HG02852 (cell line): Measurements from ENCODE around the gene MYLK4.
A peak's percentile ranks its signal among the peaks of the same experiment; 100 is the strongest.

Experiments used
- ATAC-seq: cut with Tn5 transposase; IDR thresholded peaks from one replicate; pipeline ENCODE4 v1.9.1; 2021; ENCODE audit warnings: mild to moderate bottlenecking, moderate library complexity; ENCODE audit not compliant: unreplicated experiment

Gene MYLK4

GRCh38 chr6:2636672-2637071, 114.0 kb downstream of the MYLK4 start:
- no peak for ATAC-seq

GRCh38 chr6:2635911-2636310, 114.8 kb downstream of the MYLK4 start:
- no peak for ATAC-seq

DNA sequence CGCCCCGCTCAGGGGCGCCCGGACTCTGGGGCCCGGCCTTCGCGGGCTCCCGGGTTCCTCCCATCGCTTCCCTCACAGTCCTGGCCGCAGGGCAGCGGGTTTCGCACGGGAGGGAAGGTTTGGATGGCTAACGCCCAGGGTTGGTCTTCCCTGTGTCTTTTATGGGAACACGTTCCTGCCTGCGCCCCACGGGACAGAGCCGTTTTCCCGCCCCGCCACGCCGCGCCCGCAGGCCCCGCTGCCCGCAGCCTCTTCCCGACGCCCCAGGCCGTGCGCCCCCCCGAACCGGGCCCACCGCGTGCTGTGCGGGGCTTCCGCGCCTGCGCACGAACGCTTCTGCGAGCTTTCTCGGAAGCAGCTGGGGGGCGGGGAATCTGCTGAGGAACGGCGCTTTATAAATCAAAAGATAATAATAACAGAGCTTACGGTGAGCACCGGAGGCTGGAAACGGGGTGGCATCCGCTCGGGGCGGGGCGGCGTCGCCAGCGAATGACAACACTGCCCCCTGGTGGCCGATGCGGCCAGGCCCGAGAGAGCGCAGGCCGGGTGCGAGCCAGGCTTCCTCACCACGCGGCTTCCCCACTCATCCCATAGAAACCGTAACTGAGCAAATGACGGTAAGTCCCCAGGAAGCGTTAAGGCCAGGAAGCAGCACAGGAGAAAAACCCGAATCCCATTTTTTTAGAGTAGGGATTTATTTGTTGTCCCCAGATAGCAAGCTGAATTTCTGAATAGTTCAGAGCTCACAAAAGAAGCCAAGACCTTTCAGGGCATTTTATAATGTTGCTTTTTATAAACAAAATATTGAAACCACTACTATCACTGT, 116.4 kb downstream of the MYLK4 start:
- peak; percentile 83 for ATAC-seq

DNA sequence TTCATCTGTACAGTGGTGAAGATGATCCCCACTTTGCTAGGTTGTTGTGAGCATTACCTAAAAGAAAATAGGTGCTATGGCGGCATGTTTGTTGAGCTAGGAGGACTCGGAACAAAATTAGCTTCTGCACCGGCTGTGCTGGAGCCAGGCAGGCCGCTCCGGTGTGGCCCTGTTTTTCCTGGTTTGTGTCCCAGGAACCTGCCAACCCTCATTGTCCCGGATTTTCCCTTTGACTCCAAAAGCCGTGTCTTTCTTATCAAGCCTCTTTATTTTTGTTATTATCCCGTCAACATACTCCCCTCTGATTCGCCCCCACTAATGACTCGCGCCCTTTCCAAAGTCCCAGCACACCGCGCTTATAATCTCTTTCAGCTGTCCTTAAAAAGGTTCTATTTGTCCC, 117.0 kb downstream of the MYLK4 start:
- no peak for ATAC-seq

DNA sequence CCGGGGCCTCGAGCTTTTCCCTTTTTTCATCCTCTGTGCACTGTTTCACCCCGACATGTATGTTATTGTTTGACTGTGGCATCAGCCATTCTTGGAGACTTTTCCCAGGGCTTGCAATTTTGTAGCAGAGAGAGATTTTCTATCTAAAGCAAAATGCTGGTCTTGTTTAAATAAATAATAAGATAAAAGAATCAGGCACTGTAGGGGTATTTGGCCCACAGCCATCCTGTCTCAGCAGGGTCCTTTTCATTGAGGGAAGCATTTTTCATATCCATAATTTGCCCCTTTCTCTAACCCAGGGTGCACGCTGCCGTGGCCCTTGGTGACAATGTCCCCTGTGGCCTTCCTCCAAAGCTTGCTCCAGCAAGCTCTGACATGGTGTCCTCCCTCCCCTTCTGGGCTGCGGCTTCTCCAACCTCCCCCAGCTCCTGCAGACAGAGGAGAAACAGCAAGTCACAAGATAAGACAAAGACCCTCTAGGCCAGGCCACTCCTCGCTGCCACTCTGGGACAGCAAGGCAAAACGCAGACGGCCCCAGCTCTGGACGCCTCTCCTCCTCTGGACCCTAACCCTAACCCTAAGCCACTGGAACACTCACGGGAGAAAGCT, 117.6 kb downstream of the MYLK4 start:
- no peak for ATAC-seq

- ATAC-seq = no peak
Observed at GRCh38 chr6:2632368-2632767, 118.4 kb downstream of the MYLK4 start.

GRCh38 chr6:2630891-2631571, 119.7 kb downstream of the MYLK4 start:
- ATAC-seq = no peak

DNA sequence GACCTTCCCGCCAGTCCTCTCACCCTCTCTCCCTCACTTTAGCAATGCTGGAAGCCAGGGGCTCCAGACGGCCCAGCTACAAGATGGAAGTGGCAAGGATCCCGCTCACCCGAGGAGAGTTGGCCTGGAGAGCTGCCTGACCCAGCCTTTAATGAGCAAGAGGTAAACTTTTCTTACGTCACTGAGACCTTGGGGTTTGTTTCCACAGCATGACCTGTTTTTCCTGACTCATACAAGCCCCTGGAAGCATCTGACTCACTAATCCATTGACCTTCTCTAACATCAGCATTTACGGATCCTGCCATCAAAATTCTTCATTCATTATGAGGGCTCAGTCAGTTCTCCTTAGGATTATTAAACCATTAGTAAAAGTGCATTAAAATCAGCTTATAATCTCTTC, 120.4 kb downstream of the MYLK4 start:
- ATAC-seq = no peak

DNA sequence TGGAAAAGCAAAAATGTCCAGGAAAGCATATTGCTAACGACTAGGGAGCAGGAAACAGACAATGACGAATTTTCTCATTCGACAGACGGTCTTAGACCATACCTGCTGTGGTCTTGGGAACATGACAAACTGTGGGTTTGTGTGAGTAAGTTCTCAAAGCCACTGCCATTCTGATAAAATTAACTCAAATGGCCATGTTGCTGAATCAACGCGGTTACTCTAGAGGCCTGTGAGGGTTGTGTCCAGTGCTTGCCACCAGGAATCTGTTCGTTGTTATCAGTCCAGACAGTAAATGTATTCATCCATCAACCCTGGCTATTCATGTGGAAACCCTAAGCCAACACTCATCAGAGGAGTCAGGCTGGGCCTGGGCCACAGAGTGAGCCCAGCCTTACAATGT, 124.3 kb downstream of the MYLK4 start:
- no peak for ATAC-seq

DNA sequence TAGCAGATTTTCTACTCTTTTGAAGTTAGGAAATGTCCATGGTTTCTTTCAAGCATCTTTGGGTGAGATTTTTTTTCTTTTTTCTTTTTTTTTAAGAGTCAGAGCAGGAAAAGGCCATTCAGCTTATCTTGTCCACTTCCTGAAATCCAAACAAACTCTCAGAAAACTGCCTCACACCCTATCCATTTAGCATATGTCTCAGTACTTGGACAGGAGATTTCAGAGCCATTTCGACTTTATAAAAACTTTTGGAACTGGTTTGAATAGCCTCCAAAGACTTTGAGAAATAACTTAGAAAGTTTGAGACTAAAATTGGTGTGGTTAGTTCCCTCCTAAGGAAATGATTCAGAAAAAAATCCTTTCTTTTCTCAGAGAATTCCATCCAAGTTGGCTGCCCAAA, 125.1 kb downstream of the MYLK4 start:
- ATAC-seq = no peak

- no peak for ATAC-seq
Observed at GRCh38 chr6:2624177-2624576, 126.5 kb downstream of the MYLK4 start.

GRCh38 chr6:2623295-2623694, 127.4 kb downstream of the MYLK4 start:
- no peak for ATAC-seq

DNA sequence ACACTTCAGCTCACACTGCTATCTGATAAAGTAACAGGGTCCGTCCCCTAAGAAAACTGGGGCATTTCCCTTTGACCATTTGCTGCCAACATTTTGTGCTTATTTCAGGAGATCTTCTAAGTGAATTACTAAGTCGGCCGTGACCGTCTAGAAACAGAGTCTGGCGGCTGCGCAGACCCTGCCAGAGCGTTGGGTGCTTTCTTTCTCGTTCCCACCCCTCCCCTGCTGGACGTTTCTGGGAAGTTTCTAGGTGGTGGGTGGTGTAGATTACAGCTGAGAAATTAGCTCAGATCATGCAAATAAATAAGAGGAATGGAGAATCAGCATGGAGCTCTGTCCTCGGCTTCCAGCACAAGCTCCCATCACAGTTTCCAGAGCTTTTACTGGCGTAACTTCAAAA, 128.1 kb downstream of the MYLK4 start:
- no peak for ATAC-seq

- ATAC-seq = no peak
Observed at GRCh38 chr6:2619651-2620050, 131.1 kb downstream of the MYLK4 start.

DNA sequence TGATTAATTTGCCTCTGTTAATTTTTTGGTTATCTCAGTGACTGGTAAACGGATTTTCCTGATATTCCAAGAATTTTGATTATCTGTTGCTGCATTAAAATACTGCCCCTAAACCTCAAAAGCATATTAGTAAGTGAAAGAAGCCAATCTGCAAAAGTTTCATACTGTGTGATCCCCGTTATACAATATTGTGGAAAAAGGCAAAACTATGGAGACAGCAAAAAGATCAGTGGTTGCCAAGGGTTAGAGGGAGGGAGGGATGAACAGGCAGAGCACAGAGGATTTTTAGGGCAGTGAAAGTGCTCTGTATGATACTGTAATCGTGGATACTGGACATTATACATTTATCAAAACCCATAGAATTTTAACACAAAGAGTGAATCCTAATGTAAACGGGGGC, 133.0 kb downstream of the MYLK4 start:
- ATAC-seq = no peak

DNA sequence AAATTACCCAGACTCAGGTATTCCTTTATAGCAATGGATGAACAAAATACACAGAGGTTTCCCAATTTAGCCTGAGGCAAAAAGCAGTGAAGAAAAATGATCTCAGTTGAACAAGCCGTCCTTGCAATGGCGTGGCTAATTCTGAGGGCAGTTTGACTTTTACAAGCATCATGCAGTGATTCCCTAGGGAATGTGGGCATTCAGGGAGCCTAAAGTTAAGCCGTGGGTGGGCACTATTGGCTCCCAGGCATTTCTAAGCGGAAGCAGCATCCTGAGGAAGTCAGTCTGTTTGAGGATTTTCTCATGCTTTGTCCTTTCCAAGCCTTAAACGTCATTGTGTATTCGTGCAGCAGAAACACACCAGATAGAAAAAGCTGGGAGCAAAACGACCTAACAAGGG, 133.9 kb downstream of the MYLK4 start:
- no peak for ATAC-seq

- ATAC-seq = no peak
Observed at GRCh38 chr6:2615251-2615650, 135.5 kb downstream of the MYLK4 start.

DNA sequence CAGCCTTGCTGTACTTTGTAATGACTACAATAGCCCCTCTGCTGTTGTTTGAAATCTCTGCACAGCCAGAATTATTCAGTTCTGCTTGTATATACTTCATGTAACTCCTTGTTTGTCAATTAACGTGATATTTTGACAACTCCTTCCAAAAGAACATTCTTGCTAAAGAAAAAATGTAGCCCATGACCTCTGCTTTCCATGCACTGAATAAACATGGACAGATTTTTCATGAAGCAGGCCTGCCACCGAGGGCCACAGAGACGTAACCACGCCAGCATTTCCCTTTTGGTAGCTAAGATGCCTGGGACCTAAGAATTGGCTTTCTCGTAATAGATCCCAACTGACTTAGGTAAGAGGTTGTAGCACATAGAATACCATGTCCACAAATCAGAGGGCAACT, 135.9 kb downstream of the MYLK4 start:
- no peak for ATAC-seq

GRCh38 chr6:2614155-2614554, 136.6 kb downstream of the MYLK4 start:
- ATAC-seq = no peak
